Measurements from ENCODE around the gene FGF8. TPM values are rescaled to one million over a fixed set of nuclear protein-coding genes. Genes with fewer than 3 reads are reported as not detected.
A peak's percentile ranks its signal among the peaks of the same experiment; 100 is the strongest.
"Not testable (repeated sequence)": the region's sequence is repeated elsewhere in the genome, so short reads cannot be mapped to it uniquely, and the experiment has no call there.

Gene FGF8
- polyA plus RNA-seq (ENCODE audit: insufficient read length), result 0.36 TPM

DNA sequence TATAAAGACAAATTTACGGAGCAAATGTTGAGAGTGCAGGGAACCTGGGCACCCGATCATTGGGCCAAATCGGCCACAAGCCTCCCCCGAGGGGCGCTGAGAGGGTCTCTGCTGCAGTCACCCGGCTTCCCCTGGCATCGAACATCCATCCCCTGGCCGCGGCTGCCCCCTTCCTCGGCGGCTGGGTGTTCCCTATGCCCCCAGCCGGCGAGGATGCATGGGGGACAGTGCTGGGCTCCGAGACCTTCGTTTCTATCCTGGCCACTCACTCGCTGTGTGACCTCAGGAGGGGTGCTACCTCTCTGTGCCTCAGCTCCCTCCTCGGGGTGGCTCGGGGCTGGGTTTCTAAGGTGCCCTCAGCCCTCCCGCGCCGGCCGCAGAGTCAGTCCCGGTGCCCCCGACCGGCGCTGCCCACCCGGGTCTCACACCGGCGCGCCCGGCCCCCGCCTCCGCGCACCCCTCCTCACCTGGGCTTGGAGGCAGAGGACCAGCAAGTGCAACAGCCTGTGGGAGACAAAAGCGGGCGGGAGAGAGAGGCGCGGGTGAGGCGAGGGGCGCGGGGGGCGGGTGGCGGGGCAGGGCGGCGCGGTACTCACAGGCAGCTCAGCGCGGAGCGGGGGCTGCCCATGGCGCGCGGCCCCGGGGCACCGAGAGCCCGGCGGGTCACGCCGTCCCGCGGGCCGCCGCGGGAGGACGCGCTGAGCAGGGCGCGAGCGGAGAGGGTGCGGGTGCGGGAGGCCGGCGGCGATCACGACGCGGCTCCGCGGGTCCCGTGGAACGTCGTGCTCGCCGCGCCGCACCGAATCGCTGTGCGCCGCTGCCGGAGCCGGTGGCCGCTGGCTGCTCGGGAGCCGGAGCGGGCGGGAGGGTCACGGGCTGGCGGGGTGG, at the start of gene FGF8:
Gene FGF8 (minus strand): TSS at position 842 of the 888 bp plus-strand sequence. CDS start 214 bp downstream, at position 628.
- no peak for DNase-seq

- DNase-seq, result no peak
Observed at GRCh38 chr10:101824736-101825135, 48.8 kb upstream of the FGF8 start.

GRCh38 chr10:101818872-101819633, 43.1 kb upstream of the FGF8 start:
- DNase-seq, result no peak

- peak; percentile 98 for DNase-seq
Observed at GRCh38 chr10:101818119-101818871, 42.4 kb upstream of the FGF8 start, which contains the start of gene OGA. TSS of gene OGA (minus strand) at chr10:101818444. CDS start at chr10:101818022, 422 bp downstream.

GRCh38 chr10:101817337-101818118, 41.6 kb upstream of the FGF8 start:
- DNase-seq, result peak; percentile 91

DNA sequence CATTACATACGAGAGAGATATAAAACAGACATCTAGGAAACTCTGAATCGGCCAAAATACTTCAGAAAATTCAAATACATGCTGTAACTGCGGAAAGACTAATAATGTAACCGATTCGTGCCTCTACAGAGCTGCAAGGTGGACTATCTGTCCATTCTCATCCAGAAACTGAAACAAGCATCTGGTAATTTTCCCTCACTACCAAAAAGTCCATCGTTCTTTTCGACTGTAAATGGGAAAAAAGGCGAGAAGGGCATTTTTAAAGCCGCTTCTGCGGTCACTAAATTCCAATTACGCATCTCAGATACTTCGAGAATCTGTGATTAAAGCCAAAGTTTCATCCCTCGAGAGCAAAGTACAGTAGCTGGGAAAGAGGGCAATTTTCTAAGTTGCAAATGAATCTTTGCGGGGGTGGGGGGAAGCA, 41.0 kb upstream of the FGF8 start:
- no peak for DNase-seq

GRCh38 chr10:101816376-101816775, 40.5 kb upstream of the FGF8 start:
- no peak for DNase-seq

GRCh38 chr10:101814466-101815071, 38.7 kb upstream of the FGF8 start:
- DNase-seq, result no peak

DNA sequence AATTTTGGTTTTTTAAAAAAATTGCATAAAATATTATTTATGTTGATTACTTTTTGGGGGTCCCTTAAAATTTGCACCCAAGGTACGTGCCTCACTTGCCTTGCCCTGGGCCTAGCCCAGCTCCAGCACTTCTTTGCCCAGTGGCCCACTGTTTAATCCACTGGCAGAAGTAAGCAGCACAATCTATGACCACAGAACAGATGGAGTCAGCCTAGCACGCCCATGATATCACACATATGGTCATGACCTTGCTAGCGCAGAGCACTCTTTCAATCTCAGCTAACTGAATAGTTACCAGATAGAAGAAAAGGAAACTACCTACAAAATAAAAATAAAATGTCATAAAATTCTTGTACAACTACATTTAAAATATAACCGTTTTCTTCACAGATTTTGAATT, 36.7 kb upstream of the FGF8 start:
- DNase-seq, result no peak

- no peak for DNase-seq
Observed at GRCh38 chr10:101807158-101807557, 31.2 kb upstream of the FGF8 start.

- no peak for DNase-seq
Observed at GRCh38 chr10:101803511-101803910, 27.6 kb upstream of the FGF8 start.

GRCh38 chr10:101797403-101798059, 21.6 kb upstream of the FGF8 start:
- DNase-seq, result no peak

DNA sequence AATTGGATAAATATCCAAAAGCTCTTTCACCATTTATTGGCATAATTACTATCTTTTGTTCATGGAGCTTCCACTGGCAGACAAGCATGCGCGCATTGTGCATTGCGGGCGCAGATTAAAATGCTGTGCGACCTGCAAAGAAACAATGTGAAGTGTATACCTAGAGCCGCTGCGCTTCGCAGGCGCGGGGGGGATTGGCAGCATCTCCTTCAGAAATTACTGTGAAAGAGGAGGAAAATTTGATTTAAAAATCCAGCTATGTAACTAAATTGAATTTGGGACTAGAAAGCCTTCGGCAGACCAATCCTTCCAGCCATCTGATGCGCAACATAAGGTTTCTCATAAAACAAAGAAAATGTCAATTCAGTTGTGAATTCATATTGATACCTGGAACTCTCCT, 17.6 kb upstream of the FGF8 start:
- DNase-seq, result no peak

GRCh38 chr10:101789686-101790085, 13.8 kb upstream of the FGF8 start:
- no peak for DNase-seq

- not testable (repeated sequence) for DNase-seq
Observed at GRCh38 chr10:101789231-101789630, 13.3 kb upstream of the FGF8 start.

DNA sequence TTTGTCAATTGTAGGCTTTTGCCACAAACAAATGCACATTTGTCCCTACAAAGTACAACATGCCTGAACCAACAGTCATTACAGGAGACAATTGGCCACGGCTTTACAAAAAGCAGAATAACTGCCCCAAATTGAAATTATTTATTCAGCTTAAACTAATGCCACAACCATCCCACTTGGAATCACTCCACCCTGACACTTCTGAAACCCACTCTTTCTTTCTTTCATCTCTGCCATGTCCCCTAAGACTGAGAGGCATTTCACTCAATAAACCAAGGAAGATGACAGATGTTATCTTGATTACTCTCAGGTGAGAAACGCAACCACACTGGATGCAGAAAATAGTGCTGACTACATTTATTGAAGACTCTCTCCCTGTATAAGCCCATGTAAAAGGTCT, 9.9 kb upstream of the FGF8 start:
- DNase-seq, result no peak

DNA sequence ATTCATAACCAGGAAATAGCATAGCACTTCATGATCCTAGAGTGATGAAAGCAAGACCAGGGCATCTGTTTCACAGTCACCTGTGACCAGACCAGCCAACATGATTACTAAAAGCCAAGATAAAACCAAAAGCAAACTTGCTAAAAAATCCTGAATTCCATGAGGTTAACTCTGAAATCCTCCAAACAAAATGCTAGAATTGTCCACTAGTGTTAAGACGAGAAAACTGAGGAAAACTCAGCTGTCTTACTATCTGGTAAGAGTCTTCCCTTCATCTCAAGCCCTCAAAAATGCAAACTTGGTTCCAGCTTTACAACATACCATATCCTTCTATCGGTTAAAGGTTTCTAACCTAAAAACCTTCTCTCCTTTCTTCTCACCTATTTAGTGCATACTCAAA, 8.6 kb upstream of the FGF8 start:
- DNase-seq, result no peak

GRCh38 chr10:101783736-101784118, 7.8 kb upstream of the FGF8 start:
- no peak for DNase-seq

DNA sequence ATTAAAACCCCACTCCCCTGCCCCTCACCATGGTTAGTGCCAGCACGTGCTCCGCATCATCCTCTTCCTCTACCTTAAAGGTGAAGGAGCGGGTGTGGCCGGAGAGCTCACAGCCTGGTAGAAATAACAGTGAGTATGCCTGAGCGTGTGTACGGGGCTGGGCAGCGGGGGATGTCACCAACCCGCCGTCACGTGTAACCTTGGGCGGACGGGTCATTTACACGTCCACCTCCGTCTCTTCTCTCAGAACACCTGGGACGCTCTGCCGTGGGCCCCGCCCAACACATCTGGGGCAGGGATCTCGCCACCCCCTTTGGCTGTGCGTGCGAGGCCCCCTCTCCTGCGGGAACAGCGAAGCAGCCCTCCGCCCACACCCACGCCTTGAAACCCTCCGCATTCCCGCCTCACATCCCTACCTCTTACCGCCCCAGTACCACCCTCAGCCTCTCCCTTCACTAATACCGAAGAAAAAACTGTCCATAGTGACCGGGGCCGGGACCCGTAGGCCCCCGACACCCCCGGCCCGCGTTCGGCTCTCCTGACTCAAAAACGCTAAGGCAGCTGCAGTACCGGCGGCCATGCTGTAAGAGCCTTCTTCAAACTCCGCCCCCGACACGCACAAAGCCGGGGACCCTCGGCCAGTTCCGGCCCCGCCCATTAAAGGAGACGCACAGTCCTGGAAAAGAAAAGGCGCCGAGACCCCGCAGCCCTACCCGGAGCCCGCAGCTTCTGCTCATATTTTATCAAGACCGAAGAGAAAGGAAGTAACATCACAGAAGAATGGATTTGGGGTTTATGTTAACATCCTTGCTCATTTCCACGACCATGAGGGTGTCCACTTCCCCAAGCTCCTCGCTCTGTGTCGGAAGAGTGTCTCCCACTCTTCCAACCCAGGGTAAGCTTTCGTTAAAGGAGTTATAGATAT, 7.2 kb upstream of the FGF8 start, which contains the start of gene NPM3:
Gene NPM3 (minus strand): TSS at position 636 of the 925 bp plus-strand sequence. CDS start 56 bp downstream, at position 580.
- peak; percentile 86 for DNase-seq

Data from hindlimb muscle (tissue), 1 donor.